K562 (cell line): ENCODE results near the gene PAEP. TPM values are rescaled to one million over a fixed set of nuclear protein-coding genes. Genes with fewer than 3 reads are reported as not detected.

Experiments used
- ATAC-seq: fragments of 200-7000 bp; cut with Tn5 transposase; 3 replicates; pipeline ENCODE4 v1.9.1; 2020; ENCODE audit warnings: moderate library complexity
- BruUV-seq: library from RNA; stranded (reverse); fragments of 400-500 nt; replicated peaks from 2 replicates; lab custom pipeline; 2021; lab: Mats Ljungman, UMichigan
- CTCF ChIA-PET: fragments of 300-600 bp; formaldehyde crosslinking; extraction: SDS; loops from one replicate; lab custom pipeline; 2021; ENCODE audit warnings: low intra/inter-chr PET ratio; lab: Yijun Ruan, JAX
- POLR2A ChIA-PET: fragments of 300-600, 350-650 bp; sonication (Branson Sonifier 250); formaldehyde crosslinking; extraction: SDS; loops from one replicate; lab custom pipeline; 2021; ENCODE audit warnings: antibody characterized with exemption, inconsistent platforms; lab: Yijun Ruan, JAX
- DNase-seq, 4 experiments: peaks; one replicate each; pipeline versions ENCODE4 v3.0.0 to v3.0.0-alpha.2; 2011 to 2018; ENCODE audit warnings: low spot score in 3 of 4, mixed read lengths in 3 of 4; ENCODE audit errors: extremely low read depth in 1 of 4
- FAIRE-seq: peaks from 2 replicates; lab custom pipeline; 2011; peaks lifted over from hg19 to GRCh38; lab: Jason Lieb, UNC
- H2AFZ ChIP-seq: 2 replicates; pipeline ENCODE4 v1.6.0; 2011; ENCODE audit warnings: low read depth, low read length, control low read depth, inconsistent platforms
- H3K27ac ChIP-seq: fragments of 200-600 bp; 3 replicates; pipeline ENCODE4 v1.8.0; 2011; ENCODE audit warnings: low read depth, mild to moderate bottlenecking, control low read depth, inconsistent platforms, low read length, moderate library complexity, mixed read lengths; ENCODE audit errors: extremely low read depth
- H3K27me3 ChIP-seq, 2 experiments: fragments of 300-600 bp in 1 of 2; 2 replicates in 1 of 2; 3 replicates in 1 of 2; pipeline versions ENCODE4 v1.6.0 to v1.8.0; 2011; ENCODE audit warnings: inconsistent platforms in 2 of 2, low read length in 2 of 2, mild to moderate bottlenecking in 1 of 2, mixed read lengths in 1 of 2, moderate library complexity in 1 of 2; ENCODE audit not compliant: control insufficient read depth in 2 of 2, insufficient read depth in 2 of 2
- H3K36me3 ChIP-seq: fragments of 300-600 bp; 3 replicates; pipeline ENCODE4 v1.8.0; 2011; ENCODE audit warnings: mild to moderate bottlenecking, low read length, inconsistent platforms; ENCODE audit not compliant: control insufficient read depth, insufficient read depth
- H3K4me1 ChIP-seq, 2 experiments: fragments of 200-600 bp in 1 of 2; replicated peaks in 1 of 2; 2 replicates in 1 of 2; 3 replicates in 1 of 2; pipeline versions ENCODE4 v1.5.1 to v1.8.0; 2011; ENCODE audit warnings: inconsistent platforms in 2 of 2, low read length in 2 of 2, mild to moderate bottlenecking in 1 of 2, mixed read lengths in 1 of 2, moderate library complexity in 1 of 2; ENCODE audit not compliant: control insufficient read depth in 2 of 2, insufficient read depth in 2 of 2
- H3K4me2 ChIP-seq: 2 replicates; pipeline ENCODE4 v1.6.1; 2011; ENCODE audit warnings: low read length, control low read depth, inconsistent platforms, mixed read lengths; ENCODE audit not compliant: insufficient read depth
- H3K4me3 ChIP-seq: fragments of 200-600 bp; sonication (generic), shearing (Covaris generic); 2 replicates; pipeline ENCODE4 v1.5.1; 2016; ENCODE audit warnings: control low read depth, inconsistent platforms
- H3K79me2 ChIP-seq: fragments of 200-600 bp; 3 replicates; pipeline ENCODE4 v1.8.0; 2011; ENCODE audit warnings: low read length, inconsistent platforms; ENCODE audit not compliant: control insufficient read depth, insufficient read depth
- H3K9ac ChIP-seq, 2 experiments: 2 replicates each; pipeline versions ENCODE4 v1.6.0 to v1.6.1; 2011; ENCODE audit warnings: low read depth in 2 of 2, low read length in 2 of 2, control low read depth in 1 of 2, inconsistent platforms in 1 of 2, mild to moderate bottlenecking in 1 of 2, mixed read lengths in 1 of 2; ENCODE audit not compliant: insufficient read depth in 1 of 2
- H3K9me1 ChIP-seq: one replicate; pipeline ENCODE4 v1.6.0; 2011; ENCODE audit warnings: inconsistent platforms, mild to moderate bottlenecking, low read length, moderate library complexity; ENCODE audit not compliant: control insufficient read depth, insufficient read depth
- H3K9me3 ChIP-seq: replicated peaks from 2 replicates; pipeline ENCODE4 v1.5.1; 2011; ENCODE audit warnings: low read depth, low read length, inconsistent platforms; ENCODE audit not compliant: control insufficient read depth, insufficient read depth
- H4K20me1 ChIP-seq: replicated peaks from 2 replicates; pipeline ENCODE4 v1.6.1; 2011; ENCODE audit warnings: low read length, inconsistent platforms, mixed read lengths; ENCODE audit not compliant: control insufficient read depth, insufficient read depth
- BHLHE40 ChIP-seq: IDR thresholded peaks from 2 replicates; pipeline ENCODE4 v1.6.1; 2011; ENCODE audit warnings: low read length, improper control_type of control experiment
- FOXA3 ChIP-seq, 2 experiments: fragments of 450-650 bp in 1 of 2; sonication (generic) in 1 of 2; formaldehyde crosslinking; IDR thresholded peaks in 1 of 2; conservative IDR thresholded peaks in 1 of 2; 2 replicates each; pipeline versions ENCODE4 v1.4.0 to v1.8.0; 2020 to 2022; ENCODE audit warnings: mild to moderate bottlenecking in 2 of 2, missing genetic modification reagents in 1 of 2
- PHF20 ChIP-seq: fragments of 450-650 bp; IDR thresholded peaks from 2 replicates; pipeline ENCODE4 v1.6.1; 2018; ENCODE audit not compliant: partially characterized antibody
- SPI1 ChIP-seq: IDR thresholded peaks from 2 replicates; pipeline ENCODE4 v1.6.1; 2011; ENCODE audit warnings: low read depth, low read length, control low read depth, borderline replicate concordance
- TAF9B ChIP-seq: fragments of 450-650 bp; IDR thresholded peaks from 2 replicates; pipeline ENCODE4 v1.6.1; 2018; ENCODE audit warnings: mild to moderate bottlenecking; ENCODE audit not compliant: partially characterized antibody
- ZFX ChIP-seq: sonication (generic); formaldehyde crosslinking; IDR thresholded peaks from 2 replicates; pipeline ENCODE4 v1.8.0; 2022; ENCODE audit warnings: mild to moderate bottlenecking, missing genetic modification reagents, moderate library complexity
- WGBS: fragments of 100-300 bp; shearing (Covaris generic); methylation state at CpG from one replicate; pipeline ENCODE4 v1.1.6; 2016; ENCODE audit warnings: low coverage, mixed read lengths; ENCODE audit not compliant: insufficient coverage; ENCODE audit errors: missing lambda C conversion rate; 5-methylcytosine and 5-hydroxymethylcytosine counted together
- in situ Hi-C: fragments of 300-500 bp; cut with MboI; formaldehyde crosslinking; loops from 4 replicates; pipeline ENCODE4 v1.15.0; 2018; ENCODE audit warnings: inconsistent platforms, mixed read lengths
- intact Hi-C: fragments of 100-400 bp; cut with micrococcal nuclease; formaldehyde crosslinking; loops from 2 replicates; pipeline ENCODE4 v1.14.2; 2022
- polyA plus RNA-seq, 8 experiments: library from polyadenylated mRNA; depleted of rRNA in 4 of 8; stranded (reverse) in 5 of 8; unstranded in 3 of 8; fragments of >200 nt; fragmentation: Nextera tagmentation in 2 of 8; fragmentation: Illumina TruSeq in 1 of 8; extraction: Ambion mirVana in 2 of 8; extraction: Trizol in 1 of 8; gene quantifications; 2 replicates each; pipeline versions ENCODE4 v1.2.1 to v1.2.3, GENCODE V29; 2011 to 2014; ENCODE audit warnings: inconsistent platforms in 1 of 8, missing spikeins in 1 of 8
- total RNA-seq, 7 experiments: library from RNA; depleted of rRNA in 6 of 7; stranded (reverse); fragments of >200 nt in 6 of 7; fragmentation: Illumina TruSeq in 2 of 7; extraction: Trizol in 2 of 7; gene quantifications; 2 replicates each; pipeline versions ENCODE4 v1.2.1 to v1.2.3, GENCODE V29; 2011 to 2021; ENCODE audit warnings: low replicate concordance in 1 of 7

The PAEP gene
- total and polyA plus RNA-seq, 9 of the 15 experiments (the other 6 are each of a cell fraction or from before 2014, with no cell fraction given), result 0.22 to 4.5 (median 0.58) TPM

DNA sequence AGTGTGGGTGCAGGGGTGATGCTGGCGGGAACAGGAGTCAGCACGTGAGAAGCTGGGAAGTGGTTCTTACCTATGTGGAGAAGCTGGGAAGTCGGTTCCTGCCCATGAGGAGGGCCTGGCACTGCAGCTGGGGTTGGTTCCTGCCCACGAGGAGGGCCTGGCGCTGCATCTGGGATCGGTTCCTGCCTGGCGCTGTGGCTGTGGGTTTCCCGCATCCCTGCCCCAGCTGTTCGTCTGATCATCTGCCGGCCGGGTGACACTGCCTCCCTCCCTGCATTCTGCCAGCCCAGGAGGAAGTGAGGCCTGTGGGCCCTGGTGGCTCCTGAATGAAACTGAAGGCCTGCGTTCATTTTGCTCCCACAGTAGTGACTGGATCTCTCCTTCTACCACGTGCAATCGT lies 10.5 kb upstream of the PAEP start:
- Histone ChIP-seq H3K9me3 (no peaks in the 10 kb centered on the region), H3K79me2 (no peaks in the 10 kb centered on the region), H3K4me2 (no peak overlapping the region), H3K9ac (no peak overlapping the region; a peak in 1 of 4 replicates), H2AFZ (no peak overlapping the region), H3K27me3 (peaks cover 19 to 61% of the 10 kb centered on the region in 2 experiments; a peak in 4 of 5 replicates), H3K4me3 (no peak overlapping the region), H3K9me1 (no peaks in the 10 kb centered on the region), H3K27ac (no peak overlapping the region), H3K36me3 (no peaks in the 10 kb centered on the region), H3K4me1 (peaks cover 5 to 26% of the 10 kb centered on the region in 2 experiments; a peak in 3 of 5 replicates), H4K20me1 (0 out of 2 replicates have a peak, but pooled peaks cover 3% of the 10 kb centered on the region)
- ChIA-PET CTCF (no interaction called here), POLR2A (interaction anchor here (0.7 kb wide), 1 partner anchor 45 kb away, joined by 3 read pairs; no protein-coding TSS in a partner anchor)
- no peak for DNase-seq
- intact Hi-C loops, result no loop called here
- no TSS peak for BruUV-seq
- FAIRE-seq, result no peak
- in situ Hi-C loops, result no loop called here
- WGBS, result 9% methylated on average over 14 of the region's 14 CpGs
- ATAC-seq, result no peak
- no peak for TF ChIP-seq TAF9B
- no peak for TF ChIP-seq FOXA3 (CRISPR knock-in tag; conservative IDR thresholded peaks at IDR 0.05 in 1 of 2, IDR thresholded peaks at IDR 0.05 in 1 of 2)
- TF ChIP-seq ZFX (CRISPR knock-in tag), result no peak
- TF ChIP-seq SPI1, result no peak
- TF ChIP-seq BHLHE40, result 0 out of 2 replicates have a peak, but pooled peaks have one; percentile 6
- TF ChIP-seq PHF20, result no peak
